Caki2 (cell line): ENCODE results near the gene GPX3. TPM values are rescaled to one million over a fixed set of nuclear protein-coding genes. Genes with fewer than 3 reads are reported as not detected.

Source experiments
- DNase-seq: peaks from one replicate; pipeline ENCODE4 v3.0.0-alpha.2; 2015; ENCODE audit warnings: low read depth
- in situ Hi-C: cut with HindIII; loops from 2 replicates; pipeline ENCODE4 v1.10.0; 2016; ENCODE audit warnings: low sequenced_read_pairs, low pct_unique_long_range_greater_than_20kb, mixed read lengths
- total RNA-seq: library from RNA; depleted of rRNA; stranded (reverse); fragments of >200 nt; shearing (Covaris generic); gene quantifications from 2 replicates; pipeline ENCODE4 v1.2.3, GENCODE V29; 2014; ENCODE audit warnings: low replicate concordance; rRNA removed

Gene GPX3
- 80.4 and 92.6 TPM in 2 replicates for total RNA-seq

GRCh38 chr5:151020304-151021110 lies at the start of gene GPX3:
TSS of gene GPX3 (plus strand) at chr5:151020591. CDS start at chr5:151020655, 64 bp downstream.
- DNase-seq = peak; percentile 84
- in situ Hi-C loops = no loop called here

DNA sequence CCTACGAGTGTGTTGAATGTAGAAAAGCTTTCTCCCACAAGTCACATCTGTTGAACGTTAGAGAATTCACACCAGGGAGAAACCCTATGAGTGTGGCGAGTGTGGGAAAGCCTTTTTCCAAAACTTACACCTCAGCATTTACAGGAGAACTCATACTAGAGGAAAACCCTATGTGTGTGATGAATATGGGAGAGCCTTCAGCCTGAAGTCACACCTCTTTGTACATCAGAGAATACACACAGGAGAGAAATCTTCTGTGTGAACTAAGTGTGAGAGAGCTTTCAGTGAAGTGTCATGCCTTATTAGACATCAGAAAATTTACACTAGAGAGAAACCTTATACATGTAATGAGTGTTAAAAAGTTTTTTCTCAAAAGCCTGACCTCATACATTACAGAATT lies 41.8 kb upstream of the GPX3 start:
- no peak for DNase-seq
- in situ Hi-C loops = no loop called here

- no peak for DNase-seq
- in situ Hi-C loops = no loop called here
Measured at GRCh38 chr5:150987746-150988145, 32.6 kb upstream of the GPX3 start.

DNA sequence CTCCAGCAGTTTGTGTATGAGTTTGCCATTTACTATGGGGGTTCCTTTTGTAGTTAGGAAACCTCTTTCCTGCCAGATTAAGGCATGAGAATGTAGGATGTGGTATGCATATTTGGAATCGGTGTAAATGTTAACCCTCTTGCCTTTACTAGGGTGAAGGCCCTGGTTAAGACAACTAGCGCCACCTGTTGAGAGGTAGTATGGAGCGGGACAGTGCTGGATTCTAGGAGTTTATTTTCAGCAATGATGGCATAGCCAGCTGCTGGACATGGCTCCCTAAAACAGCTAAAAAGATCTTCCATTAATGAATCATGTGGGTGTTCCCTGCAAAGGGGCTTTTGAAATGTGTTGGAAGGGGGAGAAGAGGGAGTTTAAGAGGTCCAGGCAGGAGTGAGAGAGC lies 30.7 kb upstream of the GPX3 start:
- no peak for DNase-seq
- in situ Hi-C loops = no loop called here

GRCh38 chr5:150992705-150993104 lies 27.7 kb upstream of the GPX3 start:
- DNase-seq = no peak
- in situ Hi-C loops = no loop called here

GRCh38 chr5:150993422-150993821 lies 27.0 kb upstream of the GPX3 start:
- DNase-seq = no peak
- in situ Hi-C loops = no loop called here

DNA sequence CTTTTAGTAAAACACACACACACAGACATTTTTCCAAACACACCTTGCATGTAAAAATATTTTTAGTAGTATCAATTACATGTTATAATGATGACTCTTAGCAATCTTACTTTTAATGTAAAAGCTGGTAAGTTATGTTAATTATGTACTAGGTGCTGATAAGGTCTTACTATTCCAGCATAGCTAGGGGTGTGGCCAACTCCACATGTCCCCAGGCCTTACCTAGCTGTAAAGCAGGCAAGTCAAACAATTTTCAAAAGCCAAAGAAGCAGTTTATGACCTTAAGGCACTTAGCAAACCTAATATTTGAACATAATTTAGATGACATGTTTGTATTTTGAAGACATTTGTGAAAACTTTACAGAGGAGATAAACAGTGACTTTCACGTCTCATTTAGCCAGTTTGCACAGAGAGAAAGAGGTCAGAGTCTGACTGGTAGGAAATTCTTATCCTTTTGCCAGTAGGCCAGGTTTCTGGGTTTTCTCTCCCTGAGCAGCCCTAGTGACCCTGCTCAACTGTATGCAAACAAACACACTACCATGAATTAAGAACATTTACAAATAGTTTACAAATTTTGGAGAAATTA lies 26.5 kb upstream of the GPX3 start:
- DNase-seq = no peak
- in situ Hi-C loops = no loop called here

DNA sequence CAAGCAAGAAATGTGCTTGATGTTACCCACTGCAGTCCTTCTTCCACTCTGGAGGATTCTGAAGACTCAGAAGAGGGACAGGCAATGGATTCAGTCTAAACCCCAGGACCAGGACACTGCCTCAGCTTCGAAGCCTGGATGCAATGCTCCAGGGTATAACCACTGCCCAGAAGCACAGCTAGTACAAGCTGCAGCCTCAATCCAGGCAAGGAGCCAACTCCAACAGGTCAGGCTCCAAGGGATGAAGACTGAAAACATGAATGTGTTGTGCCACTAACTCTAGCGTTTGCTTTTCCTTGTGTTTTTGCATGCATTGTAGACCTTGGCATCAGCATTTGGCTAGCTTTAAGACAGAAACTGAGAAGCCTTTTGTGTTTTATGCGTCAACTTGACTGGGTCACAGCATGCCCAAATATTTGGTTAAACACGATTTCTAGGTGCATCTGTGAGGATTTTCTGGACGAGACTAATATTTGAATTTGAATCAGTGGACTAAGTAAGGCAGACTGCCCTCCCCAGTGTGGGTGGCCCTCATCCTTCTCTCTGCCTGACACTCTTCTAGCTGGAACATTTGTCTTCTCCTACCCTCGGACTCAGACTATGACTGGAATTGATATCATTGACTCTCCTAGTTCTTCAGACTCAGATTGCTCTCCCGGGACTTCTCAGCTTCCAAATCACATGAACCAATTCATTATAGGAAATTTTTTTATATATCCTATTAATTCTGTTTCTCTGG lies 20.5 kb upstream of the GPX3 start:
- DNase-seq = no peak
- in situ Hi-C loops = no loop called here

DNA sequence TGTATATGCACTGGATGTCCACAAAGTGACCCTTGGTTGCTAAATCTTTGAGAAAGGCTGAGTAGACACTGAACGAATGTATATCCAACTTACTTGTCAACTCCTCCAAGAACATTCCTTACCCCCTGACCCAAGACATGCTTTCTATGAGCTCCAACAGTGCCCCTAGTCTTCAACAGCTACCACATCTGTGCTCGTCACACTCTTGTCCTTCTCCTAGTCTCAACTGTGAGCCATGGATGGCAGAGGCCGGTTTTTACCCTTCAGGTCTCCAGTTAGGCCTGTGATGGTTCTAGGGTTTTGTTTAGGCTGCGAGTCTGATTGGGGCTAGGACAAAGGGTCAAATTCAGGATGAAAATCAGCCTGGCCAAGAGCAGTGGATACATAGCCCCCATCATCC lies 19.0 kb upstream of the GPX3 start:
- in situ Hi-C loops = no loop called here
- no peak for DNase-seq

GRCh38 chr5:151002250-151002649 lies 18.1 kb upstream of the GPX3 start:
- DNase-seq = no peak
- in situ Hi-C loops = no loop called here

- in situ Hi-C loops = no loop called here
- no peak for DNase-seq
Measured at GRCh38 chr5:151002681-151003502, 17.5 kb upstream of the GPX3 start.

- in situ Hi-C loops = no loop called here
Measured at GRCh38 chr5:151003503-151003860, 16.9 kb upstream of the GPX3 start.

GRCh38 chr5:151004499-151004898 lies 15.9 kb upstream of the GPX3 start:
- no peak for DNase-seq
- in situ Hi-C loops = no loop called here

More at GRCh38 chr5:151003503-151003860, 16.9 kb upstream of the GPX3 start:
- no peak for DNase-seq

GRCh38 chr5:151005187-151005949 lies 15.0 kb upstream of the GPX3 start:
- in situ Hi-C loops = no loop called here
- no peak for DNase-seq

DNA sequence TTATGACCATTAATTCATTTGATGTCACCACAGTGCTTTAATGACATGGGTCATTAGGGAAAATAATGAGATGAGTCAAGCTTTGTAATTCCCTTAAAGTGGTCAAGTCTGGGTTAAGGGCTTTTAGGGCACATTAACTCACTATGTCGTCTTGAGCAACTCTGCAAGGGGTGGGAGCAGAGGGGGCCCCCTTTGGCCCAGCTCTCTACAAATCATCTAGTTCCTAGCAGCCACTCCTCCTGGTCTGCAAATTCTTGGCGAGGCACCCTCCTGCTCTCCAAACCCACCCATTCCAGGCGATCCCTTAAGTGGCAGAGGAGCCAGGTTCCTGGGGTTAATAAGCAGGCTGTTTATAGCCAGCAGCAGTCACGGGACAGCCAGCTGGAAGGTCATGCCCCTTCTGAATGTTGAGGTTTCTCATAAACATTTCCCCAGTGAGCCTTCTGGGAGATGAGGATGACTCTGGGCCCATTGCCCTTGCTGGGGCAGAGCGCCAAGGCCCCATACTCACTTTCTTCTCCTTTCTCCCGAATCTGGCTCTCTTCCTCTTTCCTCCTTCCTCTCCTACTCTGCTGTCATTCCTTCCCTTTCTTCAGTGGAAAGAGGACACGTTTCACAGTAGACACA lies 14.3 kb upstream of the GPX3 start:
- DNase-seq = no peak
- in situ Hi-C loops = no loop called here

DNA sequence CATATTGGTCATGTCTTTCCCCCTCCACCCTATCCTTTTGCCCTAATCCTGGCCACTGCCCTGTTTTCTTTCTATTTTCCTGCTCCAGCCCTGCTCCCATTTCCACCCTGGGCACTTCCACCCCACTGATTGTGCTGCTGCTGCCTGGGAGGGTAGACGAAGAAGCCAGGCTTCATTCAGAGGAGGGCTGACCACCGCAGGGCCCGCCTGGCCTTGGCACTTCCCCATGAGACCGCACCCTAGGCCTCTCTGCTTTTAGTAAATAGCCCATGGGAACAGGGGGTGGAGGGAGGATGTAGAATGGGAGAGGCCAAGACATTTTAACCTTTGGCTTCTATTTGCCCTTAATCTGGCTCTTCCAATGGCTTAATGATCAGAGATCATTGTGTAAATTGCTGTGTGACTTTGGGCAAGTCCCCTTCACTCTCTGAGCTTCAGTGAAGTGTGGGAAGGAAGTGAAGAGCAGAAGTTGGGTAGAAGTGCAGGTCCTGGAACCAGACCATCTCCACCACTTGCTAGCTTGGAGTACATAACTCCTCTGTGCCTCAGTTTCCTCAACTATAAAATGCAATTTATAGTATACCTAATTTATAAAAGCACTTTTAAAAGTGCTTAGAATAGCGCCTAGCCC lies 13.6 kb upstream of the GPX3 start:
- in situ Hi-C loops = no loop called here
- no peak for DNase-seq
